OCI-M2 (cell line): ENCODE measurements around the gene S100A6.
"Not testable (repeated sequence)": the region's sequence is repeated elsewhere in the genome, so short reads cannot be mapped to it uniquely, and the experiment has no call there.

Source experiments
- DNase-seq: peaks from one replicate; lab custom pipeline; 2025; ENCODE audit not compliant: unreplicated experiment; lab: John Stamatoyannopoulos, UW

S100A6 gene

DNA sequence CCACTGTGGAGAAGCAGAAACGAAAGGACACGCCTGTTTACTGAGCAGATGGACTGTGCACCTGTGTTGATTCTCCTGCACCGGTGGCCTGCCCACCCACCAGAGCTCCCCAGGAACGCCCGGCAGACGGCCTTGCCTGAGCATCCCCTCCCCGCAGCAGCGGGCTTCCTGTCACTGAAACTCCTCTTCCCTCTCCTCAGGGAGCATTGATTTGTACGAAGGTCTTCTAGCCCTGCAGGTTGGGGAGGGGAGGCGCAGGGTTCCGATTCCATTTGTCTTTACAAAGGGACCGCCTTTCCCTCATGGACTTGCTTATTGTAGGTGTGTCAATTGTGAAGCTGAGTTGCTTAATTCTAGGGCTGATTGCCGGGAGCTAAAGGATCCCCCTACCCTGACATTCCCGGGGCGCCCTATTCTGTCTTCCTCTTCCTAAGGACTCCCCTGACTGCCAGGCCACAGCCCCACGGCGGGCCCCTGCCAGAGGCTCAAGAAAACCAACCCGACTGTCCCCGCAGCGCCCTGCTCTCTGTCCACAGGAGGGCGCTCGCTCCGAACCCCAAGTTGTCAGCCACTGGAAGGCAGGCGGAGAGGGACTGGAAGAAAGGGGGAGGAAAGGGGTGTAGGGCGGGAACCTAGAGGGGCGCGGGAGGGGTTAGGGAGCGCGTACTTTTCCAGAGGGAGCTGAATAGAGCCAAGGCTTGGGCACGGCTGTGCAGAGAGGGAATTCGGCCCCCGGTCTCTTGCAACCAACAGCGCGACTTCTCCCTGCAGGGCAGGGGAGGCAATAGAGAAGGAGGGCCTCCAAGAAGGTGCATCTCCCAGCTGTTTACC lies 2.8 kb downstream of the S100A6 start:
- DNase-seq = no peak

GRCh38 chr1:153532181-153532580 lies 3.6 kb downstream of the S100A6 start:
- DNase-seq = no peak

- DNase-seq = no peak
These were observed 4.2 kb downstream of the S100A6 start for GRCh38 chr1:153531638-153532037.

- DNase-seq = no peak
These were observed 8.1 kb downstream of the S100A6 start for GRCh38 chr1:153527683-153528040.

DNA sequence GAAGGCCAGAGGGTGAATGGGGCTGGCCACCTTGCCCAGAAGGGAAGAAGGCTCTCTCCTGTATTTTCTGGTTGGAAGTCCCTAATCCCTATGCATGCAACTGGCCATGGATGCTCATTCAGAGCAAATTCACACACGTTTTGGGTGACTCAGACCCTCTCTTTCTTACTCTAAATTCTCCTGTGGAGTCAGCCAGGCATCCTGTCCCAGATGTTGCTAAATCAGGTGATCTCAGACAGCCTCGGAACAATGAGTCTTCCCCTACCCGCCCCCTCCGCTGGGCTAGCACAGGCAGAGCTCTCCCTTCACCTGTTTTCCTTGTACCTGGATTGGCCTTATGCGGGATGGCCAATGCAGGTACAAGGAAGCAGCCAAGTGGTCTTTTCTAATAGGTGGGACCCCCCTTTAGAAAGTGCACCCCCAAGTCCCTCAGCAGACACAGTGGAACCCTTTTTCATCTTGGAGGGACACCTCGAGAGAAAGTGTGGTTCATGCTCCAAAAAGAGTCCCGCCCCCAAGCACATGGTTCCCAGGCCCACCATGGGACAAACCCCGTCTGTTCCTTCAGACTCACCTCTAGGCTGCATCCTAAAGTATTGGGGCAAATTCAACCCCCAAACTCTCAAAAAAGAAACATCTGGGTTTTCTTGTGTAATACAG lies 8.6 kb downstream of the S100A6 start:
- DNase-seq = no peak

DNA sequence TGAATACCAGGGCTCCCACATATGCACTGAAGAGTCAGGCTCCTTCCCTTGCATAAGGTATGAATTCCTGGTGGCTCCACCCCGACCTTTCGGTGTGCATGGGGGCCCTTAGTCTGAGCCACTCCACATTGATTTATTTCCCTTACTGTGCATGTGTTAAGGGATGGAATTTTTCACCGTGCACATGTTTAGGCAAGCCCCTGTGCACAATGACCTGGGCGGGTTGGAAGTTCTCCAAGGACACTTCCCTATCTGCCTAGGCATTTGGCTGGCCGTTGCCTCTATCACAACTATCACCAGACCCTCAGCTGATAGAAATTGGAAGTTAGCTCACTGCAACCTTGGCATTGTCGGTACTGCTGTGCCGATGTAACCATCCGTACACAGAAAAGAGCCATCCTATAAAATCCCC lies 9.7 kb downstream of the S100A6 start:
- DNase-seq = no peak

DNA sequence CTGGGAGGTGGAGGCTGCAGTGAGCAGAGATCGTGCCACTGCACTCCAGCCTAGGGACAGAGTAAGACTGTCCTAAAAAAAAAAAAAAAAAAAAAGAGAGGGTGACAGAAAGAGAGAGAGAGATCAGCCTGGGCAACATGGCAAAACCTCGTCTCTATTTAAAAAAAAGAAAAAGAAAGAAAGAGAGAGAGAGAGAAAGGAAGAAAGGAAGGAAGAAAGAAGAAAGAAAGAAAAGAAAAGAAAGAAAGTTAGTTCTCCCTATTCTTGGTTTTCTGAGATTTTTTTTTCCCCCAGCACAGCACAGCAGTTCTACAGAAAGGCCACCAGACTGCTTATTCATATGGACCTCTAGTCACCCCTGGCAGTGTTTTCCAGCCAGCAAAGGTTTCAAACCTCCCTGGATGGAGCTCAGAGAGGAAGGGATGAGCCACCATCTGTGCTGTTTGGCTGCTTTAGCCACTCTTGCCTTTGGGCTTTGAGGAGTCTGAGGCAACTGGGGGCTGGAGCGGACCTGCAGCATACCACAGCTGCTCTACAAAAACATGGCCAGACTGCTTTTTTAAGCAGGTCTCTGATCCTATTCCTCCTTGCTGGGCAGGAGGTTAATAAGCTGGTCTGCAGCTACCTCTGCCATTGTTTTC lies 10.6 kb downstream of the S100A6 start:
- no peak for DNase-seq

- not testable (repeated sequence) for DNase-seq
These were observed 13.3 kb downstream of the S100A6 start for GRCh38 chr1:153522353-153523048.

DNA sequence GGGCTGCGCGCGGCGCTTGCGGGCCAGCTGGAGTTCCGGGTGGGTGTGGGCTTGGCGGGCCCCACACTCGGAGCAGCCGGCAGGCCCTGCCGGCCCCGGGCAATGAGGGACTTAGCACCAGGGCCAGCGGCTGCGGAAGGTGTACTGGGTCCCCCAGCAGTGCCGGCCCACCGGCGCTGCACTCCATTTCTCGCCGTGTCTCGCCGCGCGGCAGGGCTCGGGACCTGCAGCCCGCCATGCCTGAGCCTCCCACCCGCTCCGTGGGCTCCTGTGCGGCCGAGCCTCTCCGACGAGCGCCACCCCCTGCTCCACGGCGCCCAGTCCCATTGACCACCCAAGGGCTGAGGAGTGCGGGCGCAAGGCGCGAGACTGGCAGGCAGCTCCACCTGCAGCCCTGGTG lies 14.0 kb downstream of the S100A6 start:
- DNase-seq = not testable (repeated sequence)

DNA sequence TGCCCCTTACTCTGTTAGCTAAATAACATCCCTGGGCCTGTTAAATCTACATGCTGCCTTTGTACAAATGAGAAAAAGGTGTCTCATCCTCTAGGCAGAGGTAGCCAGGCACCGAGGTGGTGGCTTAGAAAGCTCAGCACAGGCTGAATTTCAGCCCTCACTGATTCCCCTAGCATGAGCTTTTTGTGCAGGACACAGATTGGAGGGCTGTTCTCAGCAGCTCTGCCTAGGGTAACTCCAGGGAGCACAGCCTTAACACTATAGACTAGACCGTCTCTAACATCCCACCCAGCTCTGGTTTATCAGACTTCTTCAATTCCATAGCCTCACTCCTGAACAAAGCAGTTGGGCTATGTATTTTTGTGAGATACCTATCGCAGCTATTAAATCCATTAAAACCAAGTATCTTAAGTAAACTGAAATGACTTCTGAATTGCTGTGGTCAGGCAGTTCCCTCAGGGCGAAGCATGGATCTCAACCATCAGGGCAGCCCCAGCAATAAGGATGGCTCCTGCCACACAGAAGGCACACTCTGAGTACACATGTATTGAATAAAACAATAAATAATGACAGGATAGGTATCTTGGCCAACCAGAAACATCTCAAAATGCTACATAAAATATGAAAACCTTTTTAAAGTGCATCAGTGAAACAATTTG lies 14.8 kb downstream of the S100A6 start:
- no peak for DNase-seq

GRCh38 chr1:153520137-153520691 lies 15.6 kb downstream of the S100A6 start:
- not testable (repeated sequence) for DNase-seq

DNA sequence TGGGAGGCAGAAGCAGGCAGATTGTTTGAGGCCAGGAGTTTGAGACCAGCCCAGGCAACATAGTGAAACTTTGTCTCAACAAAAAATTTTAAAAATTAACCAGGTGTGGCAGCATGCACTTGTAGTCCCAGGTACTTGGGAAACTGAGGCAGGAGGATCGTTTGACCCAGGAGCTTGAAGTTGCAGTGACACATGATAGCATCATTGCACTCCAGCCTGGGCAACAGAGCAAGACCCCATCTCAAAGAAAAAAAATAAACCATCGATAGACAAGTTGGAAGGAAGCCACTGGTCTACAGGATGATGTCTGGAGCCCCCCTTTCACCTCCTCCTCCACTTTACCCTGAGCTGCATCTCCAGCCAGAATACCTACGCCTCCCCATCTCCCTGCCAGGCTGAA lies 16.5 kb downstream of the S100A6 start:
- no peak for DNase-seq

GRCh38 chr1:153515504-153516394 lies 20.0 kb downstream of the S100A6 start:
- no peak for DNase-seq

DNA sequence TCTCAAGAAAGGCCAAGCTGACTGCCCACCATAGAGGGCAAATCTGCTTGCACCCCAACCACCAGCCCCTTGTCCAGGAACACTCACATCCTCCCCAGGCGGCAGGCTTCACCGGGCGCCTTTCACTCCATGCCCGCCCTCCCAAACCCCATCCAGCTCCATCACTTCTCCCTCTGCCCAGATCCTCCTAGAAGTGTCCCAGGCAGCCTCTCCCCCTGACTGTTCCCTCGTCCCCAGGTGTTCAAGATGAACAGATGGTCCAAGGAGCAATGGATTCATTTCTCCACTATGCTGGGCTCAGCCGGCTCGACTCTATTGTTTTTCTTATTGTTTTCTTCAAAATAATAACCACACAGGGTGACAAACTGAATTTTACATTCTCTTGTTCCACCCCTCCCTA lies 22.1 kb downstream of the S100A6 start:
- no peak for DNase-seq

DNA sequence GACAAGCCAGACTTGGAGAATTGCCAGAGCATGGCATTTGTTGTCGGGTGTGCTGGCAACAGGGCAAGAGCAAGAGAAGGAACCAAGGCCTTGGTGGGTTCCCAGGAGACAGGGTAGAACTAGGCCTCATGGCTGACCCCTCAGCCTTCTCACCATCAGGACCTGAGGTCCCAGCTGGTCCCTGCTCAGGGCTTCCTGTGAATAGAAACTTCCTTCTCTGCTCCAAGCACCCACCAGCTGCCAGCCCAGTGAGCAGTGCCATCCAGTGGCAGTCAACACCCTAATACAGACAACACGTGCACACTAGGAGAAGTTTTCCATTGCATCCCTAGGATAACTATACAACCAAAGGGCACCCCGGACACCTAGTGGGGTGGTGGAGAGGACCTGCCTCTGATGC lies 22.8 kb downstream of the S100A6 start:
- DNase-seq = no peak

GRCh38 chr1:153510984-153511410 lies 24.8 kb downstream of the S100A6 start:
- no peak for DNase-seq

DNA sequence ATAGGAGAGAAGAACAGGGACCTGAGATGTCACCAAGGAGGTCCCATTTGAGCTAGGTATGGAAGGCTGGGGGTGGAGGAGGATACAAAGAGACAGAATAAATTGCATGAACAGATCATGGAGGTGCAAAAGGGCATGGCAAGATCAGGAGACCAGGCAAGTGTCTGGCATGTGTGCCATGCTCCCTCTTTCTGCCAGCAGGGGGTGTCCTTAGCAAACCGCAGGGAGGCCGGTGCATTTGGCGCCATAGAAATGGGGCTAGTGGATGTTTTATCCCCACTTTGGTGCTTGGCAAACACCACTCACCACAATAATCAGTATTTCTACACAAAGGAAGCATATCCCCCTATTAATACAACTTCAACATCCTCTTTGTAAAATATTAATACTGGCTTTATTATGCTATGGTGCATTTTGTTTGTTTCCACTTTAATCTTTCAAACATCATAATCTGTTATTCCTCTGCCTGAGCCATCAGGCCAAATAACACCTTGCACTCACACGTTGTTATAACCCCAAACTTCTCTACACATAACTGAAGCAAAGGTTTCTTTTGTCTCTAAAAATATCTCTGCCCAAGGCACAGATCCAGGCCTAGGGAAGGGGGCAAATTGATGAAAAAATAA lies 25.9 kb downstream of the S100A6 start:
- no peak for DNase-seq

- no peak for DNase-seq
These were observed 26.8 kb downstream of the S100A6 start for GRCh38 chr1:153509036-153509435.

GRCh38 chr1:153507926-153508583 lies 27.7 kb downstream of the S100A6 start:
- DNase-seq = no peak
